ENCODE data around the gene CBL. TPM values are rescaled to one million over a fixed set of nuclear protein-coding genes. Genes with fewer than 3 reads are reported as not detected.

CBL gene
- polyA plus RNA-seq, 2 of the 4 experiments (the other 2 are of a cell fraction): 6.0 to 14.1 TPM

GRCh38 chr11:119189393-119189792 is 16.7 kb upstream of the CBL start:
- ChIA-PET POLR2A (no interaction called here), CTCF (interaction anchor here (1.5 to 4.2 kb wide), 4 partner anchors 7 to 20 kb away, joined by 4 to 17 read pairs (median 7); partner anchors contain the start of genes CBL and NLRX1)
- DNase-seq (ENCODE audit: low read depth in 1 of 2, low spot score in 1 of 2) (no peak), FAIRE-seq (no peak), ATAC-seq (peak in 1 of 2 experiments; percentile 9; a peak in 1 of 6 replicates)
- Histone ChIP-seq H3K4me1 (peaks cover 13% of the 10 kb centered on the region), H3K4me3 (no peak overlapping the region), H3K4me2 (no peak overlapping the region), H3K9me3 (no peaks in the 10 kb centered on the region), H3K27ac (no peak overlapping the region)
- WGBS (ENCODE audit: missing lambda C conversion rate): 76% methylated on average over 3 of the region's 4 CpGs
- TF ChIP-seq PHF8 (IDR thresholded peaks at IDR 0.05; ENCODE audit: borderline replicate concordance, low read depth) (no peak), POLR2AphosphoS2 (conservative IDR thresholded peaks at IDR 0.05; ENCODE audit: low read length) (no peak), EHMT2 (IDR thresholded peaks at IDR 0.05; ENCODE audit: low read depth) (no peak), FOXS1 (CRISPR knock-in tag; IDR thresholded peaks at IDR 0.05) (no peak), CBX2 (IDR thresholded peaks at IDR 0.05; ENCODE audit: borderline replicate concordance, low read depth) (no peak), HDAC2 (IDR thresholded peaks at IDR 0.05) (no peak), RAD21 (conservative IDR thresholded peaks at IDR 0.05 in 1 of 2, IDR thresholded peaks at IDR 0.05 in 1 of 2) (no peak), RCOR1 (IDR thresholded peaks at IDR 0.05; ENCODE audit: low read depth, low read length) (no peak), FOSL2 (IDR thresholded peaks at IDR 0.05) (no peak), FOSL2 (CRISPR knock-in tag; IDR thresholded peaks at IDR 0.05) (no peak), ELK1 (IDR thresholded peaks at IDR 0.05; ENCODE audit: low read depth, low read length) (no peak), CBX8 (IDR thresholded peaks at IDR 0.05) (no peak)

- FAIRE-seq (no peak), ATAC-seq (no peak), DNase-seq (ENCODE audit: low read depth in 1 of 2, low spot score in 1 of 2) (no peak)
- ChIA-PET POLR2A (no interaction called here), CTCF (interaction anchor here (0.8 to 4.2 kb wide), 6 partner anchors 12 to 133 kb away, joined by 3 to 17 read pairs (median 4); partner anchors contain the start of genes CBL and NLRX1)
- no peak for TF ChIP-seq MAZ (IDR thresholded peaks at IDR 0.05; ENCODE audit: borderline replicate concordance, low read depth, low read length)
- TF ChIP-seq CHD2 (IDR thresholded peaks at IDR 0.05; ENCODE audit: low read length, partially characterized antibody): no peak
- no peak for TF ChIP-seq ELK1 (IDR thresholded peaks at IDR 0.05; ENCODE audit: low read depth, low read length)
- no peak for TF ChIP-seq MYC (IDR thresholded peaks at IDR 0.05; ENCODE audit: borderline replicate concordance, low read length)
- TF ChIP-seq JUN (IDR thresholded peaks at IDR 0.05): no peak
- TF ChIP-seq FOSL2 (IDR thresholded peaks at IDR 0.05): no peak
- no peak for TF ChIP-seq FOSL2 (CRISPR knock-in tag; IDR thresholded peaks at IDR 0.05)
- TF ChIP-seq MAX (IDR thresholded peaks at IDR 0.05): no peak
- TF ChIP-seq RCOR1 (IDR thresholded peaks at IDR 0.05; ENCODE audit: low read depth, low read length): no peak
- no peak for TF ChIP-seq RNF2 (IDR thresholded peaks at IDR 0.05; ENCODE audit: borderline replicate concordance, low read depth)
- TF ChIP-seq BCL3 (IDR thresholded peaks at IDR 0.05): no peak
- TF ChIP-seq CHD4 (IDR thresholded peaks at IDR 0.05; ENCODE audit: borderline replicate concordance): no peak
- TF ChIP-seq ZNF302 (CRISPR knock-in tag; IDR thresholded peaks at IDR 0.05): no peak
- H3K4me1 ChIP-seq: peaks cover 5% of the 10 kb centered on the region
- WGBS (ENCODE audit: missing lambda C conversion rate): 88% methylated on average over 5 of the region's 9 CpGs
- no peak overlapping the region for H3K4me3 ChIP-seq
- H3K27ac ChIP-seq: no peak overlapping the region
- H3K4me2 ChIP-seq: no peak overlapping the region
- H3K9me3 ChIP-seq: no peaks in the 10 kb centered on the region
Measured at GRCh38 chr11:119190531-119190930, 15.6 kb upstream of the CBL start.

Measured in A549 (cell line).